PC-9 (cell line): ENCODE measurements around the gene ICAM2.

ENCODE experiments used
- EZH2 ChIP-seq: fragments of 200-600 bp; sonication (generic); IDR thresholded peaks from 2 replicates; pipeline ENCODE4 v1.8.0; 2017; ENCODE audit warnings: antibody characterized with exemption, low read depth
- TF ChIP-seq, protein P1 (sequence below): fragments of 200-600 bp; sonication (generic); conservative IDR thresholded peaks from 2 replicates; pipeline ENCODE4 v1.6.1; 2017; ENCODE audit warnings: mixed run types, antibody characterized with exemption, mild to moderate bottlenecking, moderate library complexity

DNA sequence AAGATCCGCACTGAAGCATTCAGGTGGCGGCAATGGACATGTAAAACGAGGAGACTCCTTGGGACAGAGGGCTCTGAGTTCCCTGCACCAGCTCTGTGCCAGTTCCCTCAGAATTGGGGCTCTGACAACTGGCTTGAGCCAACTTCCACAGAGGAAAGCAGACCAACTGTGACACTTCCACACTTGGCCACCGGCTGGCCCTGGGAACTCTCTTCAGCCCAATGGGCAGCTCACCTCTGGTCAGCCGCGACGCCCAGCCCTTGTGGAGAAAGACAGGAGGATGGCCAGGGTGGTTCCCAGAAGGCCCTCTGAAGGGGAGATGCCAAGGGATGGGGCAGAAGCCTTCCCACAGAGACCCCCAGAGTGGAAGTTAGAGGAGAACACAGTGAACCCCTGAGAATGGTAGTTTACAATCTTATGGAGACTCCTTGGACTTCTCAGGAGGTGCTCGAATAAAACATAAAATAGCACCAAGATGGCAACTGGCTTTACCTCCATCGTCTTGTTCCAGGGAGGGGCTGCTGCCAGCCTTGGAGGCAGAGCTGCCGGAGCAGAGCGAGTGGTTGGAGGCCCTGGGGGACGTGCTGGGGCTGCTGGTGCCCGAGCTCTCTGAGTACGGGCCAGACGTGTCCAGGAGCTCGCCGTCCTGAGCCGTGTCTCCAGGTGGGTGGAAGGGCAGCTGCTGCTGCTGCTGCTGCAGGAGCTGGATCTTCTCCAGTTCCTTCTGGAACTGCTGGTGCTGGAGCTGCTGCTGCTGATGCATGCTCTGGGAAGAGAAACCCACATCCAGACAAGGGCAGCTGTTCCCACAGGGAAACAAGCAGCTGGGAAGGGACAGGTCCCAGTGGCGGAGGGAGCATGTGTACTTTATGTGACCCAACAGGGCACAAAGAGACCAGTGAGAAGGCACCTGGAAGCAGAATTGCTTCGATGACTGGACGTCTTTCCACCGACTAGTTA is 35.0 kb upstream of the ICAM2 start:
- TF ChIP-seq, protein P1, sequence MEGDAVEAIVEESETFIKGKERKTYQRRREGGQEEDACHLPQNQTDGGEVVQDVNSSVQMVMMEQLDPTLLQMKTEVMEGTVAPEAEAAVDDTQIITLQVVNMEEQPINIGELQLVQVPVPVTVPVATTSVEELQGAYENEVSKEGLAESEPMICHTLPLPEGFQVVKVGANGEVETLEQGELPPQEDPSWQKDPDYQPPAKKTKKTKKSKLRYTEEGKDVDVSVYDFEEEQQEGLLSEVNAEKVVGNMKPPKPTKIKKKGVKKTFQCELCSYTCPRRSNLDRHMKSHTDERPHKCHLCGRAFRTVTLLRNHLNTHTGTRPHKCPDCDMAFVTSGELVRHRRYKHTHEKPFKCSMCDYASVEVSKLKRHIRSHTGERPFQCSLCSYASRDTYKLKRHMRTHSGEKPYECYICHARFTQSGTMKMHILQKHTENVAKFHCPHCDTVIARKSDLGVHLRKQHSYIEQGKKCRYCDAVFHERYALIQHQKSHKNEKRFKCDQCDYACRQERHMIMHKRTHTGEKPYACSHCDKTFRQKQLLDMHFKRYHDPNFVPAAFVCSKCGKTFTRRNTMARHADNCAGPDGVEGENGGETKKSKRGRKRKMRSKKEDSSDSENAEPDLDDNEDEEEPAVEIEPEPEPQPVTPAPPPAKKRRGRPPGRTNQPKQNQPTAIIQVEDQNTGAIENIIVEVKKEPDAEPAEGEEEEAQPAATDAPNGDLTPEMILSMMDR: no peak
- TF ChIP-seq EZH2: no peak
